ENCODE results near the gene KCNH2. TPM values are rescaled to one million over a fixed set of nuclear protein-coding genes. Genes with fewer than 3 reads are reported as not detected.

Gene KCNH2
- total and polyA plus RNA-seq, 2 of the 13 experiments (the other 11 are each of a cell fraction or from before 2014, with no cell fraction given): 0.09 to 0.11 TPM

- in situ Hi-C loops (cut with HindIII; ENCODE audit: extremely low pct_ligation_motif_present, low pct_unique_long_range_greater_than_20kb): no loop called here
- Histone ChIP-seq H3K9me3 (ENCODE audit: low read length) (no peaks in the 10 kb centered on the region), H3K4me1 (ENCODE audit: insufficient read depth, low read length) (no peaks in the 10 kb centered on the region), H3K9ac (ENCODE audit: insufficient read depth, low read depth, low read length) (no peak overlapping the region), H3K36me3 (replicated peaks in 1 of 2; ENCODE audit: control insufficient read depth in 1 of 2, insufficient read depth in 2 of 2, low read length in 2 of 2) (no peaks in the 10 kb centered on the region), H3K4me2 (ENCODE audit: low read depth, low read length) (no peak overlapping the region), H2AFZ (ENCODE audit: low read length) (no peak overlapping the region), H3K4me3 (replicated peaks in 1 of 3; ENCODE audit: insufficient read depth in 1 of 3, low read depth in 2 of 3, low read length in 3 of 3) (no peak overlapping the region), H4K20me1 (ENCODE audit: insufficient read depth, low read length) (0 out of 2 replicates have a peak, but pooled peaks cover 3% of the 10 kb centered on the region), H3K27me3 (ENCODE audit: control insufficient read depth in 1 of 2, insufficient read depth in 2 of 2, low read length in 2 of 2) (peaks cover 0 to 26% of the 10 kb centered on the region in 2 experiments; a peak in 3 of 5 replicates), H3K79me2 (ENCODE audit: insufficient read depth, low read length) (no peaks in the 10 kb centered on the region), H3K27ac (ENCODE audit: extremely low read length, insufficient read depth, low read length) (no peak overlapping the region)
- intact Hi-C loops (cut with micrococcal nuclease; ENCODE audit: unreplicated experiment): no loop called here
- 28% methylated on average over 6 of the region's 6 CpGs for WGBS (ENCODE audit: low lambda C conversion rate)
- ChIA-PET POLR2A (no interaction called here), CTCF (ENCODE audit: low intra/inter-chr PET ratio, low total read pairs) (no interaction called here)
- ATAC-seq (no peak), FAIRE-seq (no peak), DNase-seq (ENCODE audit: low spot score) (no peak)
- no TSS peak for BruUV-seq (replicated peaks)
- no peak for TF ChIP-seq ZNF720 (CRISPR knock-in tag; IDR thresholded peaks at IDR 0.05)
- TF ChIP-seq AKAP8 (CRISPR knock-in tag; IDR thresholded peaks at IDR 0.05): no peak
- TF ChIP-seq NKX3-1 (CRISPR knock-in tag; IDR thresholded peaks at IDR 0.05): no peak
- TF ChIP-seq MEF2D (CRISPR knock-in tag; IDR thresholded peaks at IDR 0.05): no peak
- no peak for TF ChIP-seq TRAFD1 (CRISPR knock-in tag; IDR thresholded peaks at IDR 0.05; ENCODE audit: borderline replicate concordance)
- no peak for TF ChIP-seq U2AF1 (optimal IDR thresholded peaks at IDR 0.05; ENCODE audit: low read depth, low read length)
- no peak for TF ChIP-seq ZNF597 (CRISPR knock-in tag; IDR thresholded peaks at IDR 0.05)
- no peak for TF ChIP-seq GABPB1 (CRISPR knock-in tag; IDR thresholded peaks at IDR 0.05)
- no peak for TF ChIP-seq HOXA7 (CRISPR knock-in tag; IDR thresholded peaks at IDR 0.05)
- no peak for TF ChIP-seq HHEX (CRISPR knock-in tag; IDR thresholded peaks at IDR 0.05)
- TF ChIP-seq ZNF503 (CRISPR knock-in tag; IDR thresholded peaks at IDR 0.05): no peak
- no peak for TF ChIP-seq MBD4 (IDR thresholded peaks at IDR 0.05; ENCODE audit: borderline replicate concordance, low read length)
- TF ChIP-seq ZNF512B (CRISPR knock-in tag; IDR thresholded peaks at IDR 0.05; ENCODE audit: borderline replicate concordance): no peak
- TF ChIP-seq ZNF44 (CRISPR knock-in tag; IDR thresholded peaks at IDR 0.05): no peak
- TF ChIP-seq ZNF530 (CRISPR knock-in tag; IDR thresholded peaks at IDR 0.05; ENCODE audit: low read depth): no peak
- no peak for TF ChIP-seq DR1 (CRISPR knock-in tag; IDR thresholded peaks at IDR 0.05)
Measured at GRCh38 chr7:150918378-150918777, 59.7 kb downstream of the KCNH2 start.

Measured in HepG2 (cell line).